ENCODE results near the gene SERPINA4. TPM values are rescaled to one million over a fixed set of nuclear protein-coding genes. Genes with fewer than 3 reads are reported as not detected.

Gene SERPINA4
- total RNA-seq, 1 experiment from 2014 or later: not detected

DNA sequence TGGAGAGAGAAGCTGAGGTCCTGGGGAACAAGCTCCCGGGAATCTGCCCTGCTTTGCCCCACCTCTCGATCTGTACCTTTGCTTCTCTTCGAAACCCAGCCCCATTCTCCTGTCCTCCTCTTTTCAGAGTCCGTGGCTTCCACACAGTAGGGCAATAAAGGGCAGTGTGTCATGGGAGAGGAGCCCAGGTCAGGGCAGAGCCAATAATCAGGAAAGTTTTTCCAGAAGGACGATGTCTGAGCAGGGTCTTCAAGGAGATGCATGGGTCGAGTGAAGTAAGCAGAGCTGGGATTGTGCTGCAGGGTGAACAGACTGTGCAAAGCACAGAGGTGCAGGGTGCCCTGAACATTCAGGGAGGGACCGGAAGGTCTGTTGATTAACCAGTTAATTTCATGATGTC, 22.1 kb upstream of the SERPINA4 start:
- peaks cover 12 to 20% of the 10 kb centered on the region in 2 experiments for H3K4me1 Mint-ChIP-seq
- Histone ChIP-seq H3K14ac (ENCODE audit: insufficient read depth, low read length) (no peak overlapping the region), H2BK20ac (ENCODE audit: low read depth, low read length, poor library complexity, severe bottlenecking) (no peak overlapping the region), H3K56ac (ENCODE audit: insufficient read length, low read depth, low read length) (no peak overlapping the region), H4K91ac (ENCODE audit: insufficient read length, low read depth, low read length) (no peak overlapping the region), H3T11ph (ENCODE audit: low read length) (no peak overlapping the region), H3K23ac (ENCODE audit: insufficient read length, low read depth, low read length) (no peak overlapping the region), H3K4ac (ENCODE audit: low read depth, low read length) (no peak overlapping the region), H3K9me3 (ENCODE audit: control insufficient read depth, low read depth, low read length) (no peaks in the 10 kb centered on the region), H2AFZ (ENCODE audit: low read length) (no peak overlapping the region), H3K18ac (ENCODE audit: insufficient read length, low read depth, low read length) (no peak overlapping the region), H2AK5ac (ENCODE audit: insufficient read length, low read length) (no peak overlapping the region), H2BK15ac (ENCODE audit: low read depth, low read length) (no peak overlapping the region), H3K4me1 (ENCODE audit: insufficient read depth, low read length) (no peaks in the 10 kb centered on the region), H3K27ac (ENCODE audit: insufficient read length, low read depth, low read length) (no peak overlapping the region), H2BK5ac (ENCODE audit: insufficient read length, low read length) (no peak overlapping the region), H4K5ac (ENCODE audit: insufficient read length, low read depth, low read length) (no peak overlapping the region), H2BK12ac (ENCODE audit: insufficient read length, low read depth, low read length) (no peak overlapping the region), H3K23me2 (ENCODE audit: insufficient read length, low read depth, low read length, poor library complexity, severe bottlenecking) (no peaks in the 10 kb centered on the region), H3K4me2 (ENCODE audit: insufficient read depth, insufficient read length, low read length) (no peak overlapping the region), H2BK120ac (ENCODE audit: low read depth, low read length, poor library complexity, severe bottlenecking) (no peak overlapping the region), H3K27me3 (ENCODE audit: insufficient read depth, low read length) (no peaks in the 10 kb centered on the region), H4K20me1 (ENCODE audit: control insufficient read depth, insufficient read depth, insufficient read length) (no peaks in the 10 kb centered on the region), H3K79me1 (ENCODE audit: insufficient read depth, low read depth, low read length, poor library complexity, severe bottlenecking) (no peaks in the 10 kb centered on the region), H3K9ac (ENCODE audit: extremely low read depth, insufficient read length, low read length) (no peak overlapping the region), H4K8ac (replicated peaks; ENCODE audit: insufficient read length, low read depth, low read length) (no peak overlapping the region), H3K79me2 (ENCODE audit: insufficient read depth, low read length) (no peaks in the 10 kb centered on the region)
- no peaks in the 10 kb centered on the region for H3K36me3 Mint-ChIP-seq (ENCODE audit: insufficient read depth in 1 of 3, low read depth in 3 of 3)
- H3K27me3 Mint-ChIP-seq (ENCODE audit: low read depth): no peaks in the 10 kb centered on the region; the same call in 1 of the 2 replicates
- TF ChIP-seq, protein P1, sequence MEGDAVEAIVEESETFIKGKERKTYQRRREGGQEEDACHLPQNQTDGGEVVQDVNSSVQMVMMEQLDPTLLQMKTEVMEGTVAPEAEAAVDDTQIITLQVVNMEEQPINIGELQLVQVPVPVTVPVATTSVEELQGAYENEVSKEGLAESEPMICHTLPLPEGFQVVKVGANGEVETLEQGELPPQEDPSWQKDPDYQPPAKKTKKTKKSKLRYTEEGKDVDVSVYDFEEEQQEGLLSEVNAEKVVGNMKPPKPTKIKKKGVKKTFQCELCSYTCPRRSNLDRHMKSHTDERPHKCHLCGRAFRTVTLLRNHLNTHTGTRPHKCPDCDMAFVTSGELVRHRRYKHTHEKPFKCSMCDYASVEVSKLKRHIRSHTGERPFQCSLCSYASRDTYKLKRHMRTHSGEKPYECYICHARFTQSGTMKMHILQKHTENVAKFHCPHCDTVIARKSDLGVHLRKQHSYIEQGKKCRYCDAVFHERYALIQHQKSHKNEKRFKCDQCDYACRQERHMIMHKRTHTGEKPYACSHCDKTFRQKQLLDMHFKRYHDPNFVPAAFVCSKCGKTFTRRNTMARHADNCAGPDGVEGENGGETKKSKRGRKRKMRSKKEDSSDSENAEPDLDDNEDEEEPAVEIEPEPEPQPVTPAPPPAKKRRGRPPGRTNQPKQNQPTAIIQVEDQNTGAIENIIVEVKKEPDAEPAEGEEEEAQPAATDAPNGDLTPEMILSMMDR (conservative IDR thresholded peaks at IDR 0.05): no peak
- WGBS (ENCODE audit: extremely low coverage, insufficient read length, low lambda C conversion rate): no CpG with 5 or more reads among the region's 7 CpGs
- H3K4me3 Mint-ChIP-seq: no peak overlapping the region
- H3K27ac Mint-ChIP-seq: no peak overlapping the region
- H3K9me3 Mint-ChIP-seq: no peaks in the 10 kb centered on the region
- DNase-seq: no peak

Data from H9 (cell line).